Fibroblast of pulmonary artery (primary cell): ENCODE measurements around the gene CARS2.

Experiments
- DNase-seq: peaks from one replicate; pipeline ENCODE4 v3.0.0-alpha.2; 2010; ENCODE audit warnings: low read depth
- H3K4me3 ChIP-seq: replicated peaks from 2 replicates; pipeline ENCODE4 v1.5.1; 2011; ENCODE audit warnings: low read depth, mild to moderate bottlenecking, control low read depth, low read length, moderate library complexity
- CTCF ChIP-seq: IDR thresholded peaks from 2 replicates; pipeline ENCODE4 v1.5.1; 2011; ENCODE audit warnings: mild to moderate bottlenecking, control low read depth, low read length, inconsistent platforms; ENCODE audit errors: missing control alignments

The CARS2 gene

DNA sequence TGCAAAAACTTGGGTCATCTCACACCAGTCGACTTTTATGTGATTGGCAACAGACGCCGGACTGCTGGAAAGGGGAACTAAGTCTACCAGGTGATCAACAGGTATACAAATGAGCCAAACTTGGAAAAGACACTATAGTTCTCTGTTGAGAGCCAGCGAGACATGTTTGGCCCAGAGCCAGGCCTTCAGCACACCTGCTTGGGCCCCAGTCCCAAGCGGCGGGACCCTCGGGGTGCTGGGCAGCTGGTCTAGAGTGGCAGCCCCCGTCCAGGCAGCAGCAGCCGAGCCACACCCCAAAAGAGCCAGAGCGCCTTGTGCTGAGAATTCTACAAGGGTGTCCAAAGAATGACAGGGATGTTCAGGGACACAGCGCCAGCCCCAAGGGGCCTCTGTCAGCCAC, 62.6 kb downstream of the CARS2 start:
- H3K4me3 ChIP-seq: no peak overlapping the region
- no peak for TF ChIP-seq CTCF
- no peak for DNase-seq

- no peak for DNase-seq
Observed at GRCh38 chr13:110642291-110642981, 63.5 kb downstream of the CARS2 start.

DNA sequence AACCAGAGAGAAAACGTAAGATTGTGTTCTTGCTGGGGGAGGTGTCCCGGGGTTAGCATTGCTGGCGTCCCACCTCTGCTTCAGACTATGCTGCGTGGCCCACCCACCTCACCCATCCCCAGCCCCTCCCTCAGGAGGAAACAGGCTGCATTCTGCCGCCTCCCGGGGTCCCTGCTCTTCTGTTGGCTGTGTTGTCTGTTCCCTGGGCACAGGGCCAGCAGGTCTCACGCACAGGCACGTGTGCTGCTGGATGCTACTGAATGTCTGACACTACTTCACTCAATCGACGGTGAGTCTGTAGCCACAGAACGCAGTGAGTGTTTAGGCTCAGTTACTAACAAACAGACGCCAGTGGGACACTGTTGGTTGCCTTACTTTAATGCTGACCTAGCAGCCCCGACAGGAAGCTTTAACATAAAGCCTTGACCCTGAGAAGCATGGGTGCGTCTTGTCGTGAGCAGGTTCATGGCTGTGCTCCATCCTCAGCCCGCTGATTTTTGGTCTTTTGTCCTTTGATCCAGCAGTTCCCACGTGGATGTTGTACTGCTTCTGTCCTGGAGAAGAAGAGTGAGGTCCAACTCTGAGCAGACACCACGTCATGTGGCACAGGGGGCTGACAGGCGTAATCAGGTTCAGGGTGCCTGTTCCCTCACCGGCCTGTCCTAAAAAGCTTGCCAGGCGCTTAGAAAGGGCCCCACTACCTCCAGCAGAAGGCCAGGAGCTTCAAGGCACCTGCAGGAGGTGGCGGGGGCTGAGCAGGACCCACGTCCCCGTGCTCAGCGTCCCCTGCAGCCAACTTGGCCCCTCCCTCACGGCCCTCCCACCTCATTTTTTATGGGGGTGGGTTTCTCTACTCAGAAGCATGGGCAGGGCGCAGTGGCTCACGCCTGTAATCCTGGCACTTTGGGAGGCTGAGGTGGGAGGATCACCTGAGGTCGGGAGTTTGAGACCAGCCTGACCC, 64.6 kb downstream of the CARS2 start:
- H3K4me3 ChIP-seq: no peak overlapping the region
- no peak for DNase-seq
- TF ChIP-seq CTCF: no peak

More at GRCh38 chr13:110642291-110642981, 63.5 kb downstream of the CARS2 start:
- TF ChIP-seq CTCF: no peak
- no peak overlapping the region for H3K4me3 ChIP-seq

DNA sequence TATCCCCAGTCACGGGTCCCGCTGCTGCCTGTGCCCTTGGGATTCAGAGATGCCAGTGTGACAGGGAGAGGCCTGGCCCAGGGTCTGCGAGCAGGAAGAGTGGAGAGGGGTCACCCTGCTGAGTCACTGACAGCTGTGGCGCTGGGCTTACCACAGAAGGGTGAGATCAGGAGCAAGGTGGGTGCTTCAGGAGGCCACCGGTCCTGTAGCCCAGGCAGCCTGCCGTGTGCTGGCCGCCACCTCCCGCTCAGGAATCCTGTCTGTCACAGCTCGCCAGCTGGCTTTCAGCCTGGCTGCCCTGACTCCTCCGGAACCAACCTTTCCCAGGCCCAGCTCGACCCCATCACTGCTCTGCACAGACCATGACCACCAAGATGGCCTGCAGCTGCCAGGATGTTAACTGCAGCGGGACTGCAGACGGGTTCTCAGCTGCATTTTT, 65.3 kb downstream of the CARS2 start:
- no peak for TF ChIP-seq CTCF
- no peak overlapping the region for H3K4me3 ChIP-seq
- peak; percentile 24 for DNase-seq

- no peak overlapping the region for H3K4me3 ChIP-seq
- no peak for TF ChIP-seq CTCF
- no peak for DNase-seq
Observed at GRCh38 chr13:110639935-110640334, 66.0 kb downstream of the CARS2 start.

- no peak overlapping the region for H3K4me3 ChIP-seq
- no peak for TF ChIP-seq CTCF
- no peak for DNase-seq
Observed at GRCh38 chr13:110638814-110639806, 66.8 kb downstream of the CARS2 start.
